Left ventricle myocardium inferior (tissue), 1 donor: ENCODE data around the gene PARD6G. TPM values are rescaled to one million over a fixed set of nuclear protein-coding genes. Genes with fewer than 3 reads are reported as not detected.
"Not testable (repeated sequence)": the region's sequence is repeated elsewhere in the genome, so short reads cannot be mapped to it uniquely, and the experiment has no call there.

Experiments used
- DNase-seq: peaks from one replicate; pipeline ENCODE4 v3.0.0-alpha.2; 2020
- H3K27ac ChIP-seq: fragments of 200-600 bp; replicated peaks from 2 replicates; pipeline ENCODE4 v1.8.0; 2021
- H3K27me3 ChIP-seq: fragments of 200-600 bp; 2 replicates; pipeline ENCODE4 v1.8.0; 2021; ENCODE audit warnings: low read depth
- H3K36me3 ChIP-seq: fragments of 200-600 bp; 2 replicates; pipeline ENCODE4 v1.8.0; 2021
- H3K4me1 ChIP-seq: fragments of 200-600 bp; 2 replicates; pipeline ENCODE4 v1.8.0; 2021
- H3K4me3 ChIP-seq: fragments of 200-600 bp; 2 replicates; pipeline ENCODE4 v1.8.0; 2021; ENCODE audit warnings: mild to moderate bottlenecking, moderate library complexity
- H3K9me3 ChIP-seq: fragments of 200-600 bp; replicated peaks from 2 replicates; pipeline ENCODE4 v1.8.0; 2021
- CTCF ChIP-seq: fragments of 200-600 bp; IDR thresholded peaks from 2 replicates; pipeline ENCODE4 v1.8.0; 2021; ENCODE audit warnings: antibody characterized with exemption, mild to moderate bottlenecking, borderline replicate concordance
- intact Hi-C: fragments of 100-400 bp; cut with micrococcal nuclease; formaldehyde crosslinking; loops from one replicate; pipeline ENCODE4 v1.11.0; 2022
- long read RNA-seq: library from polyadenylated mRNA; unstranded; transcript quantifications from one replicate; pipeline ENCODE4 v2.0.0, GENCODE V29; 2021
- total RNA-seq: library from RNA; stranded (reverse); fragmentation: NEBNext Ultra II Directional; extraction: Animal tissue kit (Norgen Biotek cat#: 25700); gene quantifications from one replicate; pipeline ENCODE4 v1.2.1, GENCODE V29; 2021
- donor health status: DM: no; HTN: yes; CAD: no; lungs with severe emphysema.

Gene PARD6G
- 2.0 TPM for total RNA-seq
- long read RNA-seq, partial matches to known transcripts: 0 of 2 reads
- long read RNA-seq, other reads (novel, unspliced or antisense): 2 of 2 reads

GRCh38 chr18:80247393-80247841, at the start of gene PARD6G:
Gene PARD6G, minus strand, starts transcription at chr18:80247514. Its CDS starts 166 bp downstream, at chr18:80247348.
- Histone ChIP-seq H3K4me1 (peaks cover 20% of the 10 kb centered on the region), H3K9me3 (no peaks in the 10 kb centered on the region), H3K4me3 (peak within 1 kb of the TSS; percentile 87), H3K36me3 (no peaks in the 10 kb centered on the region), H3K27ac (peak within 1 kb of the TSS; percentile 23), H3K27me3 (peaks cover 21% of the 10 kb centered on the region)
- intact Hi-C loops: no loop called here
- DNase-seq: peak; percentile 85
- peak; percentile 27 for TF ChIP-seq CTCF

- H3K4me3 ChIP-seq, DNase-seq, H3K27ac ChIP-seq, H3K27me3 ChIP-seq, H3K4me1 ChIP-seq, H3K36me3 ChIP-seq, intact Hi-C loops, H3K9me3 ChIP-seq: not testable (repeated sequence)
- peak; percentile 55 for TF ChIP-seq CTCF
Measured at GRCh38 chr18:80262241-80263033, 15.1 kb upstream of the PARD6G start.

- Histone ChIP-seq H3K27ac (no peak overlapping the region), H3K36me3 (no peaks in the 10 kb centered on the region), H3K4me1 (no peaks in the 10 kb centered on the region), H3K4me3 (no peak overlapping the region), H3K27me3 (peaks cover 6% of the 10 kb centered on the region), H3K9me3 (no peaks in the 10 kb centered on the region)
- intact Hi-C loops: no loop called here
- DNase-seq: no peak
- TF ChIP-seq CTCF: no peak
Measured at GRCh38 chr18:80259610-80260009, 12.3 kb upstream of the PARD6G start.

- Histone ChIP-seq H3K36me3 (no peaks in the 10 kb centered on the region), H3K27me3 (peaks cover 9% of the 10 kb centered on the region), H3K27ac (no peak overlapping the region), H3K4me3 (no peak overlapping the region), H3K4me1 (no peaks in the 10 kb centered on the region), H3K9me3 (no peaks in the 10 kb centered on the region)
- TF ChIP-seq CTCF: no peak
- intact Hi-C loops: no loop called here
- DNase-seq: no peak
Measured at GRCh38 chr18:80258640-80259039, 11.3 kb upstream of the PARD6G start.

- H3K27me3 ChIP-seq, H3K9me3 ChIP-seq, H3K27ac ChIP-seq, intact Hi-C loops, H3K4me3 ChIP-seq, H3K36me3 ChIP-seq, H3K4me1 ChIP-seq: not testable (repeated sequence)
- DNase-seq: peak; percentile 68
- peak; percentile 88 for TF ChIP-seq CTCF
Measured at GRCh38 chr18:80257579-80258543, 10.5 kb upstream of the PARD6G start.
